Activated CD4-positive, CD25-positive, alpha-beta regulatory T cell treated with anti-CD3 and anti-CD28 coated beads, Interleukin-2, amount 50 U/mL, for 72 hours (primary cell): Measurements from ENCODE around the gene RAB3IL1.

ENCODE experiments used
- DNase-seq: peaks from one replicate; pipeline ENCODE4 v3.0.0; 2021

Gene RAB3IL1

DNA sequence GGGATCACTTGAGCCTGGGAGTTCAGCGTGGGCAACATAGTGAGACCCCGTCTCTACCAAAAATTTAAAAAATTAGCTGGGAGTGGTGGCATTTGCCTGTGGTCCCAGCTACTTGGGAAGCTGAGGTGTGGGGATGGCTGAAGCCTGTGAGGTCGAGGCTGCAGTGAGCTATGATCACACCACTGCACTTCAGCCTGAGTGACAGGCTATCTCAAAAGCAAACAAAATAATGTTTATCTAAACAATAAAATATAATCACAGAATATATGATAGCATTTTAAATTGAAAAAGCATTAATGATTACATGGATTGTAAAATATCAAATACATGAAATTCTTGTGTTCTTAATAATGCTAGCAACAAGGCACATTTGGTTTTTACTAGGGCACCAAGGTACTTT, 35.5 kb upstream of the RAB3IL1 start:
- no peak for DNase-seq

DNA sequence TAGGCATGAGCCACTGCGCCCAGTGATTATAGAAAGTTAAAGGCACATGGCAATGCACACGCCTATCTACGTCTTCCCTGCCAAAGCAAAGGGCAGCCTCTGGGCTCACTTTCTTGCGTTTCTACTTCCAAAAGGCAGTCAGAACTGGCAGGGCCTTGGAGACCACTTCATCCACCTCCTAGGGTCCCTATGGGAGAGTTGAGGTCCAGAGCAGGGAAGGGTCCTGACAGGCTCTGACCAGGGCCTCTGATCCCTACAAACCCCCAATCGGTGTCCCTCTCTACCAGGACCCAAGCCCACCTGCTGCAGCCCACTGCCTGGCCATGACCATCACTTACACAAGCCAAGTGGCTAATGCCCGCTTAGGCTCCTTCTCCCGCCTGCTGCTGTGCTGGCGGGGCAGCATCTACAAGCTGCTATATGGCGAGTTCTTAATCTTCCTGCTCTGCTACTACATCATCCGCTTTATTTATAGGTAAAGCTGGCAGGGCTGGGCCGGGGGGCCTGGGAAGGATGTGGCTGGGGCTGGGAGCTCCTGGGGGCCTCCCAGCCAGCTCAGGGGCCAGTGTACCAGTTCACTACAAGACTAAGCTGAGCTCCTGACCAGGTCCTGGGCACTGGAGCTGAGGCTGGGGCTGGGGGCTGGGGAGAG, 34.2 kb upstream of the RAB3IL1 start:
- DNase-seq, result no peak

DNA sequence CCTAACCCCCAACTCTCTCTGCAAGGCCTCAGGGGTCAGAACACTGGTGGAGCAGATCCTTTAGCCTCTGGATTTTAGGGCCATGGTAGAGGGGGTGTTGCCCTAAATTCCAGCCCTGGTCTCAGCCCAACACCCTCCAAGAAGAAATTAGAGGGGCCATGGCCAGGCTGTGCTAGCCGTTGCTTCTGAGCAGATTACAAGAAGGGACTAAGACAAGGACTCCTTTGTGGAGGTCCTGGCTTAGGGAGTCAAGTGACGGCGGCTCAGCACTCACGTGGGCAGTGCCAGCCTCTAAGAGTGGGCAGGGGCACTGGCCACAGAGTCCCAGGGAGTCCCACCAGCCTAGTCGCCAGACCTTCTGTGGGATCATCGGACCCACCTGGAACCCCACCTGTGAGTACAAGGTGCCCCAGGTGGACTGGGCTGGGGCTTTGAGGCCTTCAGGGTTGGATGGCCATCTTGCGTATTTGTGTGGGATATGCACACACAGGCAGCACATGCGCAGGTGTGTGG, 32.7 kb upstream of the RAB3IL1 start, which contains the start of gene BEST1:
Gene BEST1 (plus strand): TSS at position 317 of the 513 bp plus-strand sequence. CDS start 1,456 bp downstream, outside the sequence.
- DNase-seq, result no peak

DNA sequence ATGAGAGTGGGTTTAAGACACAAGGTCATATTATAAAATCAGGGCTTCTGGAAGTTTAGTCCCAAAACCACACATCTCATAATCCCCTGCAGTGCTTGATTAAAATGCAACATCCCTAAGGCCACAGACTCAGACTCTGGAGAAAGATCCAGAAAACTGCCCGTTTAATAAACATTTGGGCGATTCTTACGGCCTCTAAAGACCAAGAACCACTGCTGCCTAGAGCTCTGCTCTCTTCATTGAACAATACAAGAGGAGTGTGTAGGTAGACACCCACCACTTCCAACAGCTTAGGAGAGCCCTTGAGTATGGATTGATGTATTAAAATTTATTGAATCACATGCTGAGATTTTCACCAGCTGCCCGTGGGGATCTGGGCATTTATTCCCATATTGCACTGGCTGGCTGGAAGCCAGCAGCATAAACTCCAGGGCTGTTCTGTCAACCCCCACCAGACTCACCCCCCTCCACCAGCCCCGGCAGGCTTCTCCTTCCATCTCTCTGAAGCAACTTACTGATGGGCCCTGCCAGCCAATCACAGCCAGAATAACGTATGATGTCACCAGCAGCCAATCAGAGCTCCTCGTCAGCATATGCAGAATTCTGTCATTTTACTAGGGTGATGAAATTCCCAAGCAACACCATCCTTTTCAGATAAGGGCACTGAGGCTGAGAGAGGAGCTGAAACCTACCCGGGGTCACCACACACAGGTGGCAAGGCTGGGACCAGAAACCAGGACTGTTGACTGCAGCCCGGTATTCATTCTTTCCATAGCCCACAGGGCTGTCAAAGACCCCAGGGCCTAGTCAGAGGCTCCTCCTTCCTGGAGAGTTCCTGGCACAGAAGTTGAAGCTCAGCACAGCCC, 32.0 kb upstream of the RAB3IL1 start:
- no peak for DNase-seq

DNA sequence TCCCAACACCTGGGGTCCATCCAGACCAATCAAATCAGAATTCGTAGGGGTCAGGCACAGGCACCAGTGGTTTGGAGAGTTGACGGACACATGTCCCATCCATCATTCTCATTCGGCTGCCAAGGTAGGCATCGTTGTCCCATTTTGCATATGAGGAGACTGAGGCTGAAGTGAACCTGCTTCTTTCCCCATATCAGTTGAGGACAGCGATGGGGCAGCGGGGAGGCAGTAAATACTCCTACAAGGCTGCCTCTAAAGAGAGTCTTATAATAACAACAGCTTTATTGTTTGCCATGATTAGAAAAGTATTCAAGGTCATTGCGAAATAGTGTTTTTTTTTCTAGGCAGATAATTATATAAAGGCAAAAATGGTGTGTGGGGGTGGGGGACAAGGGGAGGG, 31.1 kb upstream of the RAB3IL1 start:
- no peak for DNase-seq

DNA sequence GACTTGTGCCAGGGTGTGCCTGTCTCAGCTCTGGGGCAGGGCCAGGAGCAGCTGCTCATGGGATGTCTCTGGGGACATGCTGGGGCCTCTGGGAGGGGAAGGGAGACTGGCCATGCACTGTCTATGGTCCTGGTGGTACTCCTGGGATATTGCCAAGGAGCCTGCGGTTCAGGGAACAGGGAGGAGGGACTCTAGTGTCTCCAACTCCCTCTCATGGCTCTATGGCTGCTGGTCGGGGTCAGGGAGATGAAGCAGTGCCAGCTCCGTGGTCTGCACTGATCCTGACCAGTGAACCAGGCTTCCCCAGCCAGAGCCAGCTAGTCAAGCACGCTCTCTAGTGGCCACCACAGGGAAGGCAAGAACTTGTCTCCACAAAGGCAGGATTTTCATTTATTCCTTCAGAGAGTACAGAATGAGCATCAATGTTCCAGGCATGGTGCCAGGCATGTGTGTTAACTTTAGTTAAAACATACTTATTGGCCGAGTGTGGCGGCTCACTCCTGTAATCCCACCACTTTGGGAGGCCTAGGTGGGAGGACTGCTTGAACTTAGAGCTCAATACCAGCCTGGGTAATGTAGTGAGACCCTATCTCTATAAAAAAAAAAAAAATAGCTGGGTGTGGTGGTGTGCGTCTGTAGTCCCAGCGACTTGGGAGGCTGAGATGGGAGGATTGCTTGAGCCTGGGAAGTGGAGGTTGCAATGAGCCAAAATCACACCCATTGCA, 30.3 kb upstream of the RAB3IL1 start:
- DNase-seq, result peak; percentile 63

DNA sequence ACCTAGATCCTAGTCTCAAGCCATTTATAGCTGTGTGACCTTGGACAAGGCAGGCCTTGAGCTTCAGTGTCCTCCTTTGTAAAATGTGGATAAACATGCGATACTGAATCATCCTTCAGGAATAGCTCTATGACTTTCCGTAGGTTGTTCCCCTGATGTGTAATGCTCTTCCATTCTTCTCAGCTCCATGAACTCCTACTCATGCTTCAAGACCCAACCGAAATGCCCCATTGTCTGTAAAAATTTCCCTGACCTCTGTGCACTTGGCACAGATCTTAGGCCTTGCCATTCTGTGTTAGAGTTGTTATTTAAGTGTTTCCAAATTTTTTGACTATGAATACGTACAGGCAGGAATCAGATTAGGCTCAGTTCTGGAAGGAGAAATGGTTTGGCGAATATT, 29.5 kb upstream of the RAB3IL1 start:
- no peak for DNase-seq

DNA sequence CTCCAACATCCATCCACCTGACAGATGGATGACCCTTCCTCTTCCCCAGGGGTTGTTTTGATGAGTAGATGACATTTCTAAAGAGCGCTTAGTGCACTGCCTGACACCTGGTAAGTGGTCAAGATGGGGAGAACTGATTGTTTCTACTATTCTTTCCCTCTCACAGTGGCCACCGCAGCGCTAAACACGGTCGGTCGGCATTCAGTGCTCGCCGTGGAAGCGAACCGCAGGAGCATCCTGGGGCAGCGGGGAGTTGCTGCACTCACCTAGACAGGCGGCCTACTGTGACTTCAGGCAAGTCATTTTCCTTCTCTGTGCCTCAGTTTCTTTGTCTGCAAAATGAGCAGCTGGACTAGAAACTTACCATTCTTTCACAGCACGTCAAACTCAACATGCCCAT, 27.8 kb upstream of the RAB3IL1 start:
- DNase-seq, result no peak

DNA sequence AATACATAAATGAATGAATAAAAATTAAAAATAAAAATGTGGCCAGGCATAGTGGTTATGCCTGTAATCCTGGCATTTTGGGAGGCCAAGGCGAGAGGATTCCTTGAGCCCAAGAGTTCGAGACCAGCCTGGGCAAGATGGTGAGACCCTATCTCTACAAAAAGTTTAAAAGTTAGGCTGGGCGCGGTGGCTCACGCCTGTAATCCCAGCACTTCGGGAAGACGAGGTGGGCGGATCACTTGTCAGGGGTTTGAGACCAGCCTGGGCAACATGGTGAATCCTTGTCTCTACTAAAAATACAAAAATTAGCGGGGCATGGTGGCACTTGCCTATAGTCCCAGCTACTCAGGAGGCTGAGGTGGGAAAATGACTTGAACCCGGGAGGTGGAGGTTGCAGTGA, 23.1 kb upstream of the RAB3IL1 start:
- DNase-seq, result no peak

DNA sequence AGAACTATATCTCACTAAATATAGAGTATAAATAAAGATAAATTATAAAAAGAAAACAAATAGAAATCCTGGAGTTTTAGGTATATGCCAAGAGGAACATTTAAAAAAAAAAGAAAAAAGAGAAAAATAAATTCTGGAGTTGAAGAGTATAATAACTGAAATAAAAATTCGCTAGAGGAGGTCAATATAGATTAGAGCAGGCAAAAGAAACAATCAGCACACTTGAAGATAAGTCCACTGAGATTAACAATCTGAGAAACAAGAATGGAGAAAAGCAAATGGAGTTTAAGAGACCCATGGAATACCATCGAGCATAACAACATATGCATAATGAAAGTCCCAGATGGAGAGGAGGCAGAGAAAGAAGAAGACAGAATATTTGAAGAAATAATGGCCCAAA, 18.5 kb upstream of the RAB3IL1 start:
- no peak for DNase-seq

DNA sequence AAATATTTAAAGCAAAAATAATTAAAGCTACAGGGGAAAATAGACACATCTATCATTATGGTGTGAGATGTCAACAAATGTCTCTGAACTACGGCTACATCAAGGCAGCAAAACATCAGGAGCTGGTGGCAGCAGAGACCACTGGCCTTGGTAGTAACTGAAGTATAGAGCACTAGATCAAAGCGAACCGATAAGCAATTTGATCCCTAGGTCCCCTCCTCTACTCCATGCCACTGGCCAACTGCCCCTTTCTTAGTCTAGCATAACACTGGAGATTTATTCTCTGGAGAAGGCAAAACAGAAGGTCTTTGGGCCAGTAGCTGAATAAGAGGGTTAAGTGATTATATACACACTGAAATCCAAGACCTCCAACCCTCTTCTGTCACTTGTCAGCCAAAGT, 13.6 kb upstream of the RAB3IL1 start:
- no peak for DNase-seq

DNA sequence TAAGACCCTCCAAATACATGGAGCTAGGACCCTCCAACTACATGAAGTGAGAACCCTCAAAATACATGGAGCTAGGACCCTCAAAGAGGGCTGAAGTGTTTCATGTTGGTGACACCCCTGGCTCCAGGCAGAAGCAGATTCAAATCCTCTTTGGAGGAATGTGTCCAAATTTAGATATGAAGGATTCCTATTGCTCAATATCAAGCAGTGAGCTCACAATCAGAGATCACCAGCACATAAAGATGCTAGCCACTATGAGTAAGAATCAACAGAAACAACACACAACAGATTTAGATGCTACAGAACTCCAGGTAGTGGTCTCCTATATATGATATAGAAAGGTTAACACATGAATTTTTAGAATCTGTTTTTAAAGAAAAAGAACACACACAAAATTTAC, 11.2 kb upstream of the RAB3IL1 start:
- DNase-seq, result no peak

DNA sequence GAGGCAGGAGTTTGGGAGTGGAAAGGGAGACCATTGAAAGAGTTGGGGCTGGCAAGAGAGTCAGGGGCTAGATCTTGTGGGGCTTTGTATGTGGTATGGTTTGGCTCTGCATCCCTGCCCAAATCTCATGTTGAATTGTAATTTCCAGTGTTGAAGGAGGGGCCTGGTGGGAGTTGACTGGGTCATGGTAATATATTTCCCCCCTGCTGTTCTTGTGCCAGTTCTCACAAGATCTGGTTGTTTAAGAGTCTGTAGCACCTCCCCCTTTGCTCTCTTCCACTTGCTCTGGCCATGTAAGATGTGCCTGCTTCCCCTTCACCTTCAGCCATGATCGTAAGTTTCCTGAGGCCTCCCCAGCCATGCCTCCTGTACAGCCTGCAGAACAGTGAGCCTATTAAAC, 10.1 kb upstream of the RAB3IL1 start:
- DNase-seq, result no peak

DNA sequence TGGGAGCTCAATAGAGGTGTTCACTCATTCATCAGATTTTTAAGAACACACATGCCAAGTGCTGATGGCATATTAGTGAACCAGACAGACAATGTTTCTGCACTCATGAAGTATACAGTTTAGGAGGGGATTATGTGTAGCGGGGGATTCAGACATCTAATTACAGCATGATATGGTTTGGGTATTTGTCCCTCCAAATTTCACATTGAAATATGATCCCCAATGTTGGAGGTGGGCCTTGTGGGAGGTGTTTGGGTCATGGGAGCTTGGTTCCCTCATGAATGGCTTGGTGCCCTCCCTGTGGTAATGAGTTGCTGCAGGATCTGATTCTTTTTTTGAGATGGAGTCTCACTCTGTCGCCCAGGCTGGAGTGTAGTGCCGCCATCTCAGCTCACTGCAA, 8.9 kb upstream of the RAB3IL1 start:
- no peak for DNase-seq

DNA sequence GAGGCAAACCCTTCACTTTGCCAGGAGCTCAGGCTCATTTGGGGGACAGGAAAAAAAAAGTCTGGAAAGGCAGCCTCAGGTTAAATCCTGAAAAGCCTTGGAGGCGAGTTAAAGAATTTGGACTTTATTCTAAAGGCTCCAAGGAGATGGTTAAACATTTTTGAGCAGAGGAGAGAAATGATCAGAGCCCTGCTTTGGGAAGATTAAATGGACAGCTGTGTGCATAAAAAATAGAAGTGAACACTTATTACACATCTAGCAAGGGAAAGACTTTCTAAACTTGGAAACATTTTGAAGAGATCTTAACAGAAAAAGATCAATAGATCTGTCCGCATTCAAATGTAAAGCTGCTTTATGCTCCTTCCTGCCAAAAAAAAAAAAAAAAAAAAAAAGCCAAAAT, 8.4 kb upstream of the RAB3IL1 start:
- no peak for DNase-seq

DNA sequence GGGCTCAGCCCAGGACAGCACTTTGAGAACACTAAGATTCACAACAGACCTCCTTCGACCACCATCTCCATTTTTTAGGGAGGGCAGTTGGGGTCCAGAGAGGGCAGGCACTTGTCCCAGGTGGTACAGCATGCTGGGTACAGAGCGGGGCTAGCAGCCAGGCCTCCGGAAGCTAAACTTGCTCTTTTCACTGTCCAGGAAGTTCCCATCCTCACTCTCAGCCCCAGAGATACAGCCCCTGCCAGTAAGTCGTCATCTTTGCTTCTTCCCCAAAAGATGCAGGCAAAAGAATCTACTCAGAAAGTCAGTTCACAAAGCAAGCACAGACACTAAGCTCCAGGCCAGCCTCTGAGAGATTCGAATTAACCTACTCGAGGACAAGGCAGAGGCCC, 6.7 kb upstream of the RAB3IL1 start:
- no peak for DNase-seq

DNA sequence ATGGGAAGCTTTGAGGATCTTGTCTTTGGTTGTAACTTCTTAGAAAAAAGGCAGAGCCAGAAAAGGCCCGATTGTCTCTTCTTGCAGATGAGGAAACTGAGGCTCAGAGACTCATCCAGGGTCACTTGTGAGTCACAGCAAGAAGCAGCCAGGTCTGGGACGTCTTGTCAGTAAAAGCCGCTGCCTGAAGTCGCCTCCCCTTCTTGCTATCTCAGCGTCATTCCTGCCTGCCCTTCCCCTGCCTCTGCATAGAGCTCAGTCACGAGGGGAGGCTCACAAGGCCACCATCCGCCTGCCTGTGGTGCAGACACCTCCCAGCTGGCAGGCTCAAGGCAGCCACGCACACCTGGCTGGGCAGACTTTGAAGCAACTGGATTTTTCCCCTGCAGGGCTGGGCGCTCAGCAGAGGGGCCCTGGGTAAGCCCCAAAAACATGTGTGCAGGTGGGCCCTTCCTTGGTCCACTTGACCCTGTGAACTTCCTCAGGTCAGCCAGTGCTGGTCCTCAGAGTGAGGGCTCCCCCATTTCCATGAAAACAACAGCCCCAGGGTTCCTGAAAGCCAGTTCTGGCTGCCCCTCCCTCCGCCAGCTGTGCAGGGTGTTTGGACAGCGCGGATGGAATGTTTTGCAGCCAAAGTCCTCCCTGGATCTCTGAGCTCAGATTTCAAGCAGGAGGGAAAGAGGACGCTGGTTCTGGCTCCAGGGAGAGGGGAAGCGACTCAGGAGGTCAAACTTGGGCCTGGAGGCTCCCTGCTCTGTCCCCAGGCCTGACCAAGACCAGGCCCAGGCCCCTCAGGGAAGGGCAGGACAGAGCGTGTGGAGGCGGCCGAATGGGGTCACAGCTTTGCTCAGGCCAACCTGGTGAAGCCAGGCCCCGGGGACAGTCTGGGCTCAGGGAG, 6.0 kb upstream of the RAB3IL1 start:
- DNase-seq, result no peak

DNA sequence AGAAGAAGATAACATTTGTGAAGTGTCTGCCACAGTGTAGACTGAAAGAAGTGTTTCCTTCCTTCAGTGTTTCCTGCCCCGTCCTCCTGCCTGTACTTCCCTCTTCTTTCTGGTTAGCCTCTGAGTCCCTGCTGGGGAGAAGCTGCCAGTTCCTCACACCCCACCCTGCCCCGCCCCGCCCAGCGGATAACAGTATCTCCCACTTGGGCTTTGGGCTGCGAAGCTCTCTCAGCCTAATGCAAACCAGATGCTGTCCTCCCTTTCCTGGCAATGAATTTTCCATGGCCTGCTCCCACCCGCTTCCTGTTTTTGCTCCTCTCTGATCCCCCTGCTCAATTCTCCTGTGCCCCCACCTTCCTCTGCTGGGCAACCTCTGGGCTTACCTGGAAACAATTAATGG, 5.2 kb upstream of the RAB3IL1 start:
- DNase-seq, result no peak

DNA sequence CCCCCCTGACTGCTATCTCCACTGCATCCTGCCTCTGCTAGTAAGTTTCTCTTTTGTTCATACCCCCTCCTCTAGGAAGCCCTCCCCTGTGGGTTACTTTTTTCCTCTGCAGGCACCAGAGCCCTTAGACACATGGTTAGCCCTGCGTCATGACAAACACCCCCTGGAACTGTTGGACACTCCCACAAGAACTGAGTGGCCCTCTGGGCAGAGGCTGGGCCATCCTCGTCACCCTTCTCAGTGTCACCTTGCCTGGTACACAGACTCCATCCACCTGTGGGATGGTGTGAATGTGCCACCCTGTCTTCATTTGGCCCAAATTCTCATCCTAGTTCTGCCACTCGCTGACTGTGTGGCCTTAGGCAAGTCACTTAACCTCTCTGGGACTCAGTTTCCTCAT, 4.1 kb upstream of the RAB3IL1 start:
- DNase-seq, result no peak

DNA sequence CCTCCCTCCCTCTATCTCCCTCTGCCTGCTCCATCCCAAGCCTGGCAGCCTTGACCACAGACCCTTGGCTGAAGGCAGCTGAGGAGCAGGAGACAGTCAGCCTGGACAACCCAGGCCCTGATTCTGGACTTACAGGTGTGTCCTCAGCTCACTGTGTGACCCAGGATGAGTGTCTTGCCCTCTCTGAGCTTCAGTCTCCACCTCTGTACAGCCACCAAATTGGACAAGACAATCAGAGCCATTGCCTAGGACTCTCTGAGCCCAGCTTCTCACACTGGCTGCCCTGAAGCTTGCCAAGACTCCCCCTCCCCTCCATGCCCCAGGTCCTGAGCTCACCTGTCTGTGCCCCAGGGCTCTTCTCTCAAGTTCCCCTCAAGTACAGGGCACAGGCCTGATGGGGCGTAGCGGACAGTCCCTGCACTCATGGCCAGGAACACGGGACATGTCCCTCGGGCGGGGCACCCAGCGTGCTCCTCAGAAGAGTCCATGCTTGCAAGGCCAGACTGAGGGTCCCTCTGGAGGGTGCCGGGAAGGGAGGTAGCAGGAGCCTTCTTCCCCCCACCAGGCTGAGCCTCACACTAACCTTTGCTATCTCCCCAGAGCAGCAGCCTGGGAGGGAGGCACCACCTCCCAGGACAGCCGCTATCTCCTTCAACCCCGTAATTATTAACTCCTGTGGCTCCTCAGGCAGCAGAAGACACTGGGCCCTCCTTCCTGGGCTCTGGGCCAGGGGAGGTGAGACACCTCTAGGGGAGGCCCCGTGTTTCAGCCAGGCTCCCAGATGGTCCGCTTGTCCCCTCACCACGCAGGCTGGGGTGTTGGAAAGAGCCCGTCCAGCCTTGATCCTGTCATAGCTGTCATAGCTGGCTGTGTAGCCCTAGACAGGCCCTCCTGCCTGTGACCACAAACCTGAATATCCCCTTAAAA, 2.6 kb upstream of the RAB3IL1 start:
- no peak for DNase-seq

DNA sequence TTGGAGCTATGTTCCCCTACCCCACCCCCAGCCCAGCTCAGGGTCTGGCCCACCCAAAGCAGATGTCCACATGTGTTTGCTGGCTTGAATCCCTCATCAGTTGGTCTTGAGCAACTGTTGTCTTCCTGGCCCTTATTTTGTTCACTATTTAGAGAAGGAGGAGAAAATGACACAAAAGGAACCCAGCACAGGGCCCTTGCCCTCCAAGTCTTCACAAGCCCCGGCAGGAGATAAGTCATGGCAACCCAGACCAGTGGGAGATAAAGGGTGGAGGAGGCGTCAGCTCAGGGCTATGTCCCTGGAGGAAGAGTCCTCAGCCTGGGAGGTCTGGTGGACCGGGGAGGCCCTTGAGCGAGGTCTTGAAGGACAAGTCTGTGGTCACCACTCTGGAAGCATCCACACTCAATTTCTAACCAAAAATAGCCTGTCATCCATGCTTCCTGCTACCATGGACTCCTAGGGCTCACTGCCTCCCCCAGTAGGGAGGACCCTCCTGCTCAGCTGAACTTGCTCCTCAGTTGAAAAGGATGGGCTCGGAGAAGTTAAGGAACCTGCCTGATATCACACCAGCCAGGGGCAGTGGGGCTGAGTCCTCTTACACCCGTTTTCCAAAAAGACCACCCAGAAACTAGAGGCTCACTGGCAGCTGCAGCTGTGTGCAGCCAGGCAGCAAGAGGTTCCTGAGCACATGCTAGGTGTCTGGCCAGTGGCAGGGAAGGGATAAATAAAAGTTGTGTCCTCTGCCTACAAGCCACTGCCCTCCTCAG, 1.8 kb upstream of the RAB3IL1 start:
- DNase-seq, result no peak
